NCI-H128 (cell line): ENCODE results near the gene CSRP1.

ENCODE experiments used
- DNase-seq: peaks from one replicate; lab custom pipeline; 2025; ENCODE audit not compliant: unreplicated experiment; lab: John Stamatoyannopoulos, UW

The CSRP1 gene

DNA sequence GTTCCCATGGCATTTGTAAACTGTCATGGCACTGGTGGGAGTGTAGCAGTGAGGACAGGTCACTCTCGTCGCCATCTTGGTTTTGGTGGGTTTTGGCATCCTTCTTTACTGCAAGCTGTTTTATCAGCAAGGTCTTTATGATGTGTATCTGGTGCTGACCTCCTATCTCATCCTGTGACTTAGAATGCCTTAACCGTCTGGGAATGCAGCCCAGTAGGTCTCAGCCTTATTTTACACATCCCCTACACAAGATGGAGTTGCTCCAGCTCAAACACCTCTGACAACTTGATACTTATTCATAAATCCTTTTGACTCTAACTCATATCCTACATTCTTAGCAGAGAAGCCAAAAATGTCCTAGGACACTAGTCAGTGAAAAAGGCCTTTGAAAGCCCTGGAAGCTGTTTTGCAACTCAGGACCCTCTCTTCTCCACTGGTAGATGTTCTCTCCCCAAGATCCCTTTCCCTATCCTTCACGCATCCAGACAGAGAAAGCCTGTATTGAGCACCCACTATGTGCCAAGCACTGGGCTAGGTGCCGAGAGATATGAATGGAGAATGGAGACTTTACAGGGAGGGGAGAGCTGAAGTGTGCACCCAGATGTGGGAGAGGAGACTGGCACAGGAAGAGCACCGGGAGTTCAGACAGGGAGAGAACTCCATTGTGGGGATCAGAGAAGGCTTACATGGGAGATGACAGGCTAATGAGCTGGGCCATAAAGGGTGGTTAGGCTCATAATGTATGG lies 6.7 kb upstream of the CSRP1 start:
- no peak for DNase-seq

DNA sequence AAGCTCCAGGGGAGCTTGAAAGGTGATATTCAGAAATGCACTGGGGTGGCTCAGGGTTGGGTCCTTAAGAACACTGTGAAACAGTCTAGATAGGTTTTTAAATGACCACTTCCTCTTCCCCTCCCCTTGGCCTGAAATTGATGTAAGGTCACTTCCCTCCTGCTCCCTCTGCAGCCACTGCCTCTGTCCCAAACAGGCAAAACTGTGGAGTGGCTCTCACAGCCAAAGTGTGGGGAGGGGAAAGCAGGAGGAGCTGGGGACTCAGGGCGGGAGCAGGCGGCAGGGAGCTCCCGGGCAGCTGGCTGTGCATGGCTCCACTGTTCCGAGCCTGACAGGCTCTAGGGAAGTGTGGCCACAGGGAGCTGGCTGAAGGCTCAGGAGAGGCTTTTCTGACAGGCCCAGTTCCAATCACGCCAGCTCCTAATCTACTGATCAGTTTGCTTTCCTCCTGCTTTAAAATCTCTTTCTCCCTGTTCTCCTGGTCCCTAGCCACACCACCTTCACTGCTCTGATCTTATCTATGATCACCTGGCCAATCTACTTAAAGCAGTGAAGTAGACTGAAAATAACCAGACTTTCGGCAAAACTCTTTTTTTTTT lies 5.1 kb upstream of the CSRP1 start:
- no peak for DNase-seq

DNA sequence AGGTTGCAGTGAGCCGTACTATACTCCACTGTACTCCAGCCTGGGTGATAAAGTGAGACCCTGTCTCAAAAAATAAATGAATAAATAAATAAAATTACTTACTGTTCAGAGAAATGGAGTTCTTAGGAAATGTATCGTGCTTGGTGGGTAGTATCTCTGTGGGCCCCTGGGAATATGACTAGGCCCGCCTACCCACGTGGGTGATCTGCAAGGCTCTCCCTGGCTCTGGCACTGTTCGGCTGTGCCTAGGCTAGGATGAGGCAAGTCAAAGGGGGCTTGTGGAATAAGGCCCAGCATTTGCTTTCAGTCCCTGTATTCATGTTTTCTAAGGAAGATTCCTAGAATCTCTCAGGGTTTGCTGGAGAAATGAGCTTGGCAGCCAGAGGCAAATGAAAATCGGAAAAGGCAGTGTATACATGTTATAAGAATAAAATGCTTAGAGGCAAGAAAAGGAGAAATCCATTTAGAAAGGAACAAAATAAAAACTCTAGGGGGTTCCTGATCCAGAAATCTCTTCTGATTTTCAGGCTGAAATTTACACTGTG lies 4.5 kb upstream of the CSRP1 start:
- no peak for DNase-seq

DNA sequence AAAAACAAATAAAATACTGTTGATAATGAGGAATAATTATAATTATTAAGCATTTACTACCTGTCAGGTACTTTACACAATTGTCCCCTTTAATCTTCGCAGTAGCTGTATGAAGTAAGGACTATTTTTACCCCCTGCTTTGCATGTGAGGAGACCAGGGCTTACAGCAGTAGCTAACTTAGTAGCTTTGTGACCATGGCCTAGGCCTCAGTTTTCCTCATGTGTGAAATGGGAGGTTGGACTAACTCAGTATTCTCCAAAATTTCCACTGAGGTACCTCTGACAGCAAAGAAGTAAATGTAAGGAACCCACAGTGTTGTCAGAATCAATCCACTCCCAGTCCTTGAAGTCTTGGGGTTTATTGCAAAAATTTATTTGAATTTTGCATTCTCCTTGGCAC lies 3.8 kb upstream of the CSRP1 start:
- no peak for DNase-seq

DNA sequence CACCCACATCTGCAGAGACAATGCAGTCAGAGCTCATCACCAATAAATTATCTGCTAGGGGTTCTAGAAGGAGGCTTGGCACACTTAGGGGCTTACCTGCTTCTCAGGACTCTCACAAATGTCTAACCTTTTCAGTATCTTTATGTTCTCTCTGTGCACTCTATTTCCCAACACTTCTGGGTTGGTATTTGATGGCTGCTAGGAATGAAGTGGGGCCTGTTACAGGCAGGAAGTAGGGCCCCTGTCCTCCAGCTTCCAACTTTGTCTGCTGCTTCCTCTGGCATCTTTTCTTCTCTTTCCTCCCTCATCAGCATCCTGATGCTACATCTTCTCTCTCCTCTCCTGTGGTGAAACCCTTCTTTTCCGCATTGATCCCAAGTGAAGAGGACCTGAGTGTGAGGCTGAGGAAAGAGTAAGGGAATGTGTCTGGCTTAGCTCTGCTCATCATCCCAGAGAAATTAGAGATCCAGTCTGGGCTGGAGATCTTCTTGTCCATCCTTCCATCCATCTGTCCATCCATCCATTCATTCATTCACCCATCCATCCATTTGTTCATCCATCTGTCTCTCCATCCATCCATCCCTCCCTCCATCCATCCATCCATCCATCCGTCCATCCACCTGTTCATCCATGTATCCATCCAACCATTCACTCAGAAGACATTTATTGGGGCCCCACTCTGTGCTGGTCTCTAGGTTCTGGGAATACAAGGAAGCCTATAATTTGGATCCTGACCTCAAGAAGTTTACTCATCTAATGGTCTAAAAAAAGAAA lies 2.9 kb upstream of the CSRP1 start:
- no peak for DNase-seq

DNA sequence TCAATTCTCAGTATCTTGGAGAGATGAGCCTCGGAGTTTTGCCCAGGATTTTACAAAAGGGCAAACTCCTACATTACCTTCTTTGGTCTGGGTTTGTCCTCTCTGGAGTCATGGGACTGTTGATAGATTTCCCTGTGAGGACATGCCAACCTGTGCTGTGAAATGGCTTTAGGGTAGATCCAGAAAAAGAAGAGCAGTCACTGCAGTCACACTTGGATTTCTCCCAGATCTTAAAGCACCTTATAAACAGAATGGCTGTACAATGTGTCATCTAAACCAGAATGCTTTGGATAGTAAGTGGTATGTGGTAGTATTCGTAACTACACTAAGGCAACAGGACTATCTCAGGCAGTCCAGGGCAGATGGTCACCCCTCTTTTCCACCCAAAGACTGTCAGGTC lies 1.9 kb upstream of the CSRP1 start:
- DNase-seq: no peak

DNA sequence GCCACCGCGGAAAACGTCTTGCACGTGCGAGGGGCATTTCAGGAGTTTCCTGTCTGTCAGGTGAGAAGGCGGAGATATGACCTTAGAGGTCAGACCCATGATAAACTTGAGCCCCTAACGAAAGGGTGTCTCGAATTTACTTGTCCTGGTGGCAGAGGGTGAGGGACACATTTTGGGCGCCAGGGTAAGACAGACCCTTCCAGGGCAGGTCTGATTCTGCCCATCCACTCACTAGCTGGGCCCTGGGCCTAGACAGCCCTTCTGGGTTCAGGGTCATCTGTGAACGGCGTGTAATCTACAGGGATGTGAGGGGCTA lies 395 bp upstream of the CSRP1 start:
- DNase-seq: no peak

DNA sequence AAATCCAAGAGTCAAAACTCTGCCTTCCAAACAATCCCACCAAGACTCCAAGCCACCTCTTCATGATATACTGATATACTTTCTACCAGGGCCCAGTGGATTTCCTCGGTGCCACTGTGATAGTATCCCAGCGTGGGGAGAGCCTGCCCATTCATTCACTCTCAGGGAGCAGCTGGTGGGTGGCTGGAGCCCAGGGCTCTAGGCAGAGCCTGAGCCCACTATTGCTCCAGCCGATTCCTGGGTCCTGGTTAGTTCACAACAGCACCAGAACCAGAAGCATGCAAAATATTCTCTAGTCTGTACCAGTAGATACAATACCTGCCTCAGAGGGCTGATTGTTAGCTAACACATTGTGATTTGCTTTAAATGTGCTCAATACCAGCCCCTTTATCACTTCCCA lies 831 bp downstream of the CSRP1 start:
- DNase-seq: no peak

DNA sequence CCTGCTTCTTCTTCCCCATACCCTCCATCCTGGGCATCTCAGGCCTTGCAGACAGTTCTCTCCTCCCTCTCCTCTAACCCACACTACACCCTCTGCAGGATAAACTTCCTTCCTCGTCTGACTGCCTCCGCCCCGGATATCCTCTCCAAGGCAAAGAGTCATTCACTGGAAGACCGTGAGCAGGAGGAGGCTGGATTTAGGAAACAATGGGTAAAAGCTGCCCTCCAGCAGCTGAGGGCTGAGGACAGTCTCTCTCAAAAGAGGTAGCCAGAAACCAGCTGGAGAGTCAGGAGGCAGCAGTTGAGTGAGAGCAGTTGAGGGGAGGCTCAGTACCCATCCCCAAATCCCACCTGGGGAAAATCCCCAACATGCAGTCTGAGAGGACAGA lies 1.4 kb downstream of the CSRP1 start:
- DNase-seq: no peak

DNA sequence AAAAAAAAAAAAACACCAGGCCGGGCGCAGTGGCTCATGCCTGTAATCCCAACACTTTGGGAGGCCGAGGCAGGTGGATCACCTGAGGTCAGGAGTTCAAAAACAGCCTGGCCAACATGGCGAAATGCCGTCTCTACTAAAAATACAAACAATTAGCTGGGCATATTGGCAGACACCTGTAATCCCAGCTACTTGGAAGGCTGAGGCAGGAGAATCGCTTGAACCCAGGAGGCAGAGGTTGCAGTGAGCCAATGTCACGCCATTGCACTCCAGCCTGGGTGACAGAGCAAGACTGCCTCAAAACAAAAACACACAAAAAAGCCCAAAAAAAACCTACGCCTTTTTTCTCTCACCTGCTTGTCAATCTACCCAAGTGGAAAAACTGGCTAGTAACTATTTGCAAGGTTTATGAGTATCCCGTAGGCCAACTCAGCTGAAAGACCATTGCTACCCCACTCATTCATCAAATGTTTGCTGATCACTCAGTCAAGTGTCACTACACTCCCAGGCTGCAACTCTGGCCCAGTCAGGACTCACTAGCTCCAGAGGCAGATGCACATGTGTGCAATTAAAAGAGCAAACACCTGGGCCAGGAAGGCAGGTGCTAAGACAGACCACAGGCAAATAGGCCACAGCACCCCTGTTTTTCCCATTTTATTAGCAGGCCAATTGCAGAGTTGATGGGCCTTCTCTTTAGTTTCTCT lies 2.0 kb downstream of the CSRP1 start:
- no peak for DNase-seq

DNA sequence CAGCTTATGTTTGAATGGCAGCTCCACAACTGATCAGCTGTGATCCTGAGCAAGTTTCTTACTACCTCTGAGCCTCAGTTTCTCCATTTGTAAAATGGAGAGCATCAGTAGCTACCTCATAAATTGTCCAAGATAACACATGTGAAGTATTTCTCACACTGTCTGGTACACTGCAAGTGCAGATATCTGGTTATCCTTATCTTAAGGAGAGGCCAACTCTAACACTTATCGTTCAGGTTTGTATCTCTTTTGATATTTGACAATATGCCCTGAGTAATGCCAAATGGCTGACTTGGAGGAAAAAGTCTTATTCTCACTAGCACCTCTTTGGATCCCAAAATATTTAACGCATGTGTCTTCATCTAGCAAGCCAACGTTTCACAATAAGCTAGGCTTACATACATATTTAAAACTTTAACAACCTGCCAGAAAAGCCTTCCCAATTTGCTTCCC lies 2.7 kb downstream of the CSRP1 start:
- no peak for DNase-seq

DNA sequence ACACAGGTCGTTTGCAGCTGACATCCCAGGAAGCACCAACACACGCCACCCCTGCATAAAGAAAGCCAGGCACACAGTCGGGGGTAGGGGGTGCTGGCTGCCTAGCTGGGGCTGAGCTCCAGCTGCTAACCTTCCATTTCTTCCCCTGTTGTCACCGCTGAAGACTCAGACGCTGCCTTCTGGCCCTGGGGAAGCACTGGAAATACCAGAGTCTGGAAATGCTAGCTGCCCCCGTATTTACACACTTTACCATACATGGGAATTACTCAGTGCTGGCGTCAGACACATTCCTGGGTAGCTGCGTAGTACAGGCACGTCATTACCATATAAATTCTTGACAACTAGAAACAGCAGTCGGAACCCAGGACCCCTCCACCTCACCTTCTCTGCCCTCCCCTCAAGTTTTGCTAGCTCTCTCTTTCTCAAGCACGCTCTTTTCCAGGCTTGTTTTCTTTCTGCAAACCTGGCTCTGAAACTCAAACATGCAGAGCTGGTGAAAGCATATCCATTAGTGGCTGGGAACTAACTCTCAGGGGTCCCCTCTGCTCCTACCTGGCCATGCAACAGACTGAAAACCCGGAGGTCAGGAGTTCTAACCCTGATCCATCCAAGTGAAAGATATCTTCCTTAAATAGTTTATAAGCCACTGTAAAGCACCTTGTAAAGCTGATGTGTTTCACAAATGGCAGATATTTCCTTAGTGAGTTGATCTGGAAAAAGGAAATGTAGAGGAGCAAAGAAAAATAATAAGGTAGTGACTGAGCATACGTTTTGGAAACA lies 3.3 kb downstream of the CSRP1 start:
- no peak for DNase-seq

DNA sequence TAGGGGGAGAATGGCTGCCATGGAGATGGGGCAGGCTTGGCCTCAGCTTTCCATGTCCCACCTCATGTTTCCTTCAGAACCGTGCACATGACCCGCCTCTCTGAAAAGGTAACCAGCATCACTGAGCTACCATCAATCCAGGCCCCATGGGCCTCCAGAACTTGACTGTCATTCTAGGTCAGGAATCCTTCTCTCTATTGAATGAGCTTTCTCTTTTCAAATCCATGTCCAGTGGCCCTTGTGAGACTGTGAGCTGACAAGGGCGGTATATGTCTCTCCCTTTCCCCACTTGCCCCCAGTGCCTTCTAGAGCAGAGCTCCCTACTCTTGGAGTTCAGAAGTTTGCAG lies 4.4 kb downstream of the CSRP1 start:
- DNase-seq: no peak

DNA sequence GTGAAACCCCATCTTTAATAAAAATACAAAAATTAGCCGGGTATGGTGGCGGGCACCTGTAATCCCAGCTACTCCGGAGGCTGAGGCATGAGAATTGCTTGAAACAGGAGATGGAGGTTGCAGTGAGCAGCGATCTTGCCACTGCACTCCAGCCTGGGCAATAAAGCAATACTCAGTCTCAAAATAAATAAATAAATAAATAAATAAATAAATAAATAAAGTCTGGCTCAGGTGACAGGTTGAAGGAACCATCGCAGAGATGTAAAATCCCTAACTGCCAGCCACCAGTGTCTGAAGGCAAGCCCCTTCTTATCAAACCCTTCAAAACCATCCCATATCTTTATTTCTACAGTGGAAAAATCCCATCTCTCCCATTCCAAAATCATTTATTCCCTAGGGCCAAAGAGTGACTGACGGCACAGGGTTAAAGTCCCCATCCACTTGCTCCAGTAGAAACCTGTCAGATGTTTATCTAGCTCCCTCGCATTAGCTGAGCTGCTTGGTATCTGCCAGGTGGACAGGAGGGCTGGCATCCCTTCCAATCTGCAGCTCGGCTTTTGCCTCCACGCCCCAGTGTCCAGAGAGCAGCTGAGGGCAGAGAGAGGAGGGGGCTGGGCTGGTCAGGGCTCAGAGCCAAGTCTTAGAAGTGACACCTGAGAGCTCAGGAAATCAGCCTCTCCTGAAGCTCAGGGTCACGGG lies 5.0 kb downstream of the CSRP1 start:
- DNase-seq: no peak

DNA sequence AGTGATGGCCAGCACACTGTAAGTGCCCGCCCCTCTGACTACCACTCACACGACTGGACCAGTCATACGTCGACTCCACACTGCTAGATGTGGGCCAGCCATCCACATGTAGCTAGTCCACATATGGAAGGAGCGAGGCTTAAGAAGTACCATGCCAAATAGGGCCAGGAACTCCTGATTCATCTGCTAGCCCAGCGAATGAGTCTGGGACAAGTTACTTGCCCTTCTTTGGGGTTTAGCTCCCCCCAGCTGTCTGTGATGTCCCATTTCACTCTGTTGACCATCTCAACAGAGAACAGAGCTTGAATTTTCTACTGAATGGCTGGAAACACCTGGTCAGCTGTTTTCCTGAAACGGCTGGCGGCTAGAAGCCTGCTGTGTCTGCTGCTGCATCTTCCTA lies 5.8 kb downstream of the CSRP1 start:
- DNase-seq: no peak

DNA sequence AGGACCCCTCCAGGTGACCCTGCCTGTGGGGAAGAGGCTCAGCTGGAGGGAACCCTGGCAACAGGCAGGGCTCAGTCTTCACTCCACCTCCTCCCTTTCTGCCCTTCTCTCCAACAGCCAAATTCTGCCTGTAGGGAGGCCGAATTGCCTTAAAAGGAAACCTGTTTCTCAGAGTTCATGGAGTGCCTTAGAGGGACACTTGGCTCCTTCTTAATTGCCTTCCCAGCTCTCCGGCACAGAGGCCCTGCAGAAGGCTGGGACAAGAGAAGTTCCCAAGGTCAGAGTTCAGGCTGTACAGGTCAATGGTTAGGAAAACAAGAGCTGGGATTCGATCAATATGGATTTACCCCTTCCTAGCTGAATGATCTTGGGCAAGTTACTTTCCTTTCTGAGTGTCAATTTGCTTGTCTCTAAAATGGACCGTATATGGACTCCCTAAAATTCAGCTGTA lies 6.2 kb downstream of the CSRP1 start:
- DNase-seq: no peak

DNA sequence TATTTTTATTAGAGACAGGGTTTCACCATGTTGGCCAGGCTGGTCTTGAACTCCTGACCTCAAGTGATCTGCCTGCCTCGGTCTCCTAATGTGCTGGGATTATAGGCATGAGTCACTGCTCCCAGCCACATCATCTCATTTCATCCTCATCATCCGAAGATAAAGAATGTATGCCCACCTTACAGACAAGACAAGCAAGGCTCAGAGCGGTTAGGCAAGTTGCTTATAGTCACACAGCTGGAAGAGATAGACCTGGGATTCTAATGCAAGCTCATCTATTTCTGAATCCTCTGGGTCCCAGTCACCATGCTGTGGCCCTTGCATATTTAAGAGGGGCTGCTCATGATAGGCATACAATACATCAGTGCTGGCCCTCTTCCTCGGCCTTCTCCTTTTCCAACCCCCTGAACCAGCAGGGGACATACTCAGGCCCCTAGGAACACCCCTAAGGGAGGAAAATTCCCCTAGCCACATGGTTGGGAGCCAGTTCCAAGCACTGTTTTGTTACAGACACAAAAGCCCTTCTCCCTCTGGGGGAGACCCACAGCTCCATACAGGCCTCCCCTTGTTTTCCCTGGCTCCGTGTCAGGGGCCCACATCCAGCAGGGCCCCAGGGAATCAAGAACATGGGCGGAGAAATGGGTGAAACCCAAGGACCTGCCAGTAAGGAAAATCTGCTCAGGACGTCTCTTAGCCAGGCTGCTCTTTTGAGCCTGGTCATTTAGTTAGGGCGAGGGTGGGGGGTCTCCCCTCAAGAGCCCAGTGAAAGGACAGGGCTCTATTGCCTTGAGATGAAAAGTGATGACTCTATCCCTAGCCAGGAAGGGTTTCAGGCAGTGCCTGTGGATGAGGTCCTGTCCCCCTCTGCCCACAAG lies 6.9 kb downstream of the CSRP1 start:
- no peak for DNase-seq

DNA sequence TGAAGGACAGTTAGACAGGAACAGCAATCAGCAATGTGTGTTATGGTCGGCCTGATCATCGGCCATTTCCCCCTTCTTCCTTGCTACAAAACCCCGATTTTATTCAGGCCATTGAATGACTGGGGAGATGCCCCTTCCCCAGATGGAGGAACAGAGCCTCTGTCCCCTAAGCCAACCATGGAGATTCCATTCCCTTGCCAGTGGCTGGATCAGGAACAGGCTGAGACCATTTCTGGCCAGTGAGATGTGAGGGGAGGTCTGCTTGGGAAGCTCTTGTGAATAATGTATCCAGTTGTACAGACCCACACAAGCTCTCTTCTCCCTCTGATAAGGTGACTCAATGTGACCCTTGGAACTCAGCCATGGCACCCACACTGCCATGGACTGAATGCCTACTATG lies 7.7 kb downstream of the CSRP1 start:
- no peak for DNase-seq

DNA sequence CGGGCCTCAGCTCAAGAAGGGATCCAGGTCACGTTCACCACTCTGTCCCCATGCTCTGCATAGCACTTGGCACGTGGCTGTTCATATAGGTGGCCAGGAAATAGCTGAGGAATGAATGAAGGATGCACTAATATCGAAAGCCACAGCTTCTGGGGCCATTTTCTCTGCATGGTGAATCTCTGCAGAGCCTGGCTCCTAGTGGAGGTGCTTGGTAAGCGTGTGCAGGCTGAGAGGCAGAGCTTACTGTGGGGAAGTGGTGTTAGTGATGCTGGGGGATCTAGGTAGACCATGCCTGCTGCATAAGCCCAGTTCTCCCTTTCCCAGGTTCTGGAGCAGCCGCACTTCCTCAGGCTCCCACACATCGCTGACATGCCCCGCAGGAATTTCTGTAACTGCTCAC lies 8.3 kb downstream of the CSRP1 start:
- DNase-seq: no peak
